Choroid plexus epithelial cell (primary cell): Measurements from ENCODE around the gene GSN.

Experiments
- DNase-seq: peaks from one replicate; pipeline ENCODE4 v3.0.0-alpha.2; 2010; ENCODE audit warnings: low read depth
- H3K4me3 ChIP-seq: 2 replicates; pipeline ENCODE4 v1.5.1; 2011; ENCODE audit warnings: low read depth, mild to moderate bottlenecking, control low read depth, low read length, moderate library complexity
- CTCF ChIP-seq: conservative IDR thresholded peaks from 2 replicates; pipeline ENCODE4 v1.5.1; 2011; ENCODE audit warnings: low read depth, mild to moderate bottlenecking, control low read depth, inconsistent platforms, low read length, moderate library complexity

Gene GSN

GRCh38 chr9:121296213-121297127 lies 28.5 kb downstream of the GSN start:
- TF ChIP-seq CTCF: no peak
- DNase-seq: no peak
- H3K4me3 ChIP-seq: no peak overlapping the region

DNA sequence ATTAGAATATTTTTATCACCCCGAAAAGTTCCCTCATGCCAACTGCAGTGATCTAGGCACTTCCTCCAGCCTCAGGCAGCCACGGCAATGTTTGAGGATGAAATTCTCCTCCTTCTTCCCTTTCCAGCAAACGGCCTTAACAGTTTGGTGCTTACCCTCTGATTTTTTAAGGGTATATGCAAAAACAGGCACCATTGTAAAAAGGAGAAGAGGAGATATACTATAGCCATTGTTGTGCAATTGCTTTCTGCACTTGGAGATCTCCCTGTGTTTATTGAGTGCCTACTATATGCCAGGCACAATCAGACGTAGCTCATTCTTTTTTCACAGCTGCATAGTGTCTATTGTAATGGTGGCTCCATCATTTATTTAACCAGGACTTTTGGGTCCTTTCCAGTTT lies 29.4 kb downstream of the GSN start:
- DNase-seq: no peak
- no peak overlapping the region for H3K4me3 ChIP-seq
- no peak for TF ChIP-seq CTCF

GRCh38 chr9:121298016-121298538 lies 30.1 kb downstream of the GSN start:
- no peak for DNase-seq
- no peak for TF ChIP-seq CTCF
- H3K4me3 ChIP-seq: no peak overlapping the region

DNA sequence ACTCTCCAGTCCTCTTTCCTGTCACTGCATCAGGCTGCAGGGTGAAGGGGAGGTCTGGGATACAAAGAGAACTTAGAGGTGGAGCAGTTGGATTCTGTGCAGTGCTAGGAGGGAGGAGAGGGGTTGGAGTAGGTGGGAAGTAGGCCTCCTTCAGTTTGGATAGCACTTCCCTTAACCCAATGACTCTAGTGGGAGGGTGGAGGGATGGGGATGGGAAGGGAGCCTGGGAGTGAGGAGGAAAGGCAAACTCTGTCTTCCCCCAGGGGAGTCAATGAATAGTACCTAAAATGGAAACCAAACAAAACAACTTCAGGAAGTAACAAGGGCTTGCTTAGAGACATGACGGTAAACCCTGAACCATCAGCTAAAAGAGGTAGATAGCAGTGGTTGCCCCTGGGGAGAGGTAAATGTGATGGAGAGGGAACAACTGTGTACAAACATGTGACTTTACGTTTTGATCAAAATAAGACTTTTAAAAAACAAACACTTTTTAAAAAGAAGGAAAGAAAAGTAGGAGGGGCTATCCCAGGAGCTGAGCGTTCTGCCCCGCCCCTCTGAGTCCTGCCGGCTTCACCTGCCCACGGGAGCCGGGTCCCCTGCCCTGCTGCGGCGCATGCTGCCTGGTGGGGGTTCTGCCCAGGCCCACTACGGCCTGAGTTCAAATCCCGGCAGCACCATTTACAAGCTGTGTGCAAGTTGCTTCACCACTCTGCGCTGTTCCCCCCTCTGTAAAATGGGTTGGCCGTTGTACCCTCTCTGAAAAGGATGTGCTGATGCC lies 30.9 kb downstream of the GSN start:
- no peak for TF ChIP-seq CTCF
- no peak for DNase-seq
- H3K4me3 ChIP-seq: peak overlapping the region; percentile 58

DNA sequence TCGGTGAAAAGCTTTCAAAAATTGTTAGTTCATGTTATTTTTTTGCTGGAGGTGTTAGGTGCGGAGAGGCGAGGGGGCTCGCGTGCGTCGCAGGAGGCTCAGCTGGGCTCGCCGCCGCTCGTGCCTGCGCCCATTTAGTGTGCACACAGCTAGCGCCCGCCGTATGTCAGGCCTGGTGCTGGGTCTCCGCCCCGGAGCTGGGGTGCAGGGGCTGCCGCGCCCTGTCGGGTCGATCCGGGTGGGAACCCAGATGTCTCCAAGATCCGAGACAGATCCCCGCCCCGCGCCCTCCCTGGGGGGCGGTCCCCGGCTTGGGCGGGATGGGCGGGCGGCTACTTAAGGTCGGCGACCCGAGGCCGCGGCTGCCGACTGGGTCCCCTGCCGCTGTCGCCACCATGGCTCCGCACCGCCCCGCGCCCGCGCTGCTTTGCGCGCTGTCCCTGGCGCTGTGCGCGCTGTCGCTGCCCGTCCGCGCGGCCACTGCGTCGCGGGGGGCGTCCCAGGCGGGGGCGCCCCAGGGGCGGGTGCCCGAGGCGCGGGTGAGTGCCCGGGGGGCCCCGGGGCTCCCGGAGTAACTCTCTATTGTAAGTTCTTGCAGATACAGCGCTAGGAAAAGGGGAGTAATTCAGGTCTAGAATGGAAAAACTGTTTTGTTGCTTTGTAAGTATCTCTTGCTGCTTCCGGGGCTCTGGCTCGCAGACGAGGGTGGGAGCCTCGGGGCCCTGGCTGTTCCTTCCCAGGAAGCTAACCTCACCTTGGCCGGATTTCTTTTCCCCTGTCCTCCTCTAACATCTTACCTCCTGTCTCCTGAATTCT lies 31.7 kb downstream of the GSN start:
- no peak for TF ChIP-seq CTCF
- H3K4me3 ChIP-seq: peak overlapping the region; percentile 58
- DNase-seq: peak; percentile 43

DNA sequence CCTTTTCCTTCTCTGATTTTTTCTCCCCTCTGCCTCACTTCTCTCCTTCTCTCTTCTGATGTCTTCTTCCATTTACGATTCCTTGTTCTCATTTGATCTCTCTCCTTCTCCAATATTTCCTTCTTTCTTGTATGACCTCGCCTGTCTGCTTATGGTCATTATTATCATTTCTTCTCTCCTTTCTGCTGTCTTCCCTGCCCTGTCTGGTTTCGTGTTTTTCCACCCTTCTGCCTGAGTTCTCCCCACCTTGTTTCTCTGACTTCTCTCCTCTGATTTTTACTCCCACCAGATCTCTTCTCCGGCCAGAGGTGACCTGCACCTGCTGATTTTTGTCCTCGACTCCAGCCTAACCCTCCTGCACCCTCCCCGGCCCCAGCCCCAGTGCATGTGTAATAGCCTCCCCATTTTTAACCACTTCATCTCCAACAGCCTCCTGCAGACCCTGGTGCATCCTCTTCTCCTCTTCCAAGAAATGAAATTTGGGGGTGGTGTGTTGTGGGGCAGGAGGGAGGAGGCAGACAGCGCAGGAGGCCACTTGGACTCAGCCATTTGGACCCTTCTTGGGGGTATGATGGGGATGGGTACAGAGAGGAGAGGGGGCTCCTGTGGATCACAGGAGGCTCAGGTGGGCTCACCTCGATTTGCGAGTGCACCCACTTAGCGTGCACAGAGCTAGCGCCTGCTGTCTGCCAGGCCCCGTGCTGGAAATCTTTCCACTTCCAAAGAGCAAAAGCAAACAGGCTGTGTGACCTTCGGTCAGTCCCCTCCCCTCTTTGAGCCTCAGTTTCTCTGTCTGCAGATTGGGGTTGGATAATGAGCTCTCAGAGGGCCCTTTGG lies 32.5 kb downstream of the GSN start:
- no peak for DNase-seq
- peak overlapping the region; percentile 58 for H3K4me3 ChIP-seq
- no peak for TF ChIP-seq CTCF
